IMR-90 (cell line): ENCODE results near the gene NR2C1. TPM values are rescaled to one million over a fixed set of nuclear protein-coding genes. Genes with fewer than 3 reads are reported as not detected.

Experiments used
- ATAC-seq: fragments of 200-7000 bp; cut with Tn5 transposase; 2 replicates; pipeline ENCODE4 v1.9.1; 2020; ENCODE audit warnings: low read depth, mild to moderate bottlenecking, moderate library complexity
- BruUV-seq: library from RNA; stranded (reverse); fragments of 400-500 nt; replicated peaks from 2 replicates; lab custom pipeline; 2021; lab: Mats Ljungman, UMichigan
- CTCF ChIA-PET: fragments of 300-600 bp; formaldehyde crosslinking; extraction: SDS; loops from one replicate; lab custom pipeline; 2021; ENCODE audit warnings: antibody characterized with exemption; lab: Yijun Ruan, JAX
- POLR2A ChIA-PET: fragments of 300-600 bp; sonication (Branson Sonifier 250); formaldehyde crosslinking; loops from one replicate; lab custom pipeline; 2022; ENCODE audit warnings: antibody characterized with exemption; ENCODE audit not compliant: unreplicated experiment; lab: Charles Lee
- DNase-seq: peaks from one replicate; pipeline ENCODE4 v3.0.0; 2013
- H2AFZ ChIP-seq: replicated peaks from 2 replicates; pipeline ENCODE3; 2013; ENCODE audit warnings: low read length, mild to moderate bottlenecking; ENCODE audit not compliant: poor library complexity
- H2AK5ac ChIP-seq: 2 replicates; pipeline ENCODE4 v1.6.1; 2013; ENCODE audit warnings: low read depth, low read length, inconsistent platforms
- H2AK9ac ChIP-seq: replicated peaks from 2 replicates; pipeline ENCODE3; 2013; ENCODE audit warnings: mild to moderate bottlenecking, low read depth, low read length, moderate library complexity; ENCODE audit not compliant: poor library complexity
- H2BK120ac ChIP-seq: 2 replicates; pipeline ENCODE4 v1.6.1; 2013; ENCODE audit warnings: low read depth, low read length, inconsistent platforms
- H2BK15ac ChIP-seq: 3 replicates; pipeline ENCODE4 v1.6.1; 2013; ENCODE audit warnings: low read depth, low read length, inconsistent platforms
- H2BK20ac ChIP-seq: 2 replicates; pipeline ENCODE4 v1.6.1; 2013; ENCODE audit warnings: low read depth, mild to moderate bottlenecking, inconsistent platforms, low read length, moderate library complexity
- H2BK5ac ChIP-seq: 2 replicates; pipeline ENCODE4 v1.6.1; 2013; ENCODE audit warnings: mild to moderate bottlenecking, low read depth, low read length, inconsistent platforms; ENCODE audit not compliant: poor library complexity, severe bottlenecking
- H3K14ac ChIP-seq: replicated peaks from 2 replicates; pipeline ENCODE4 v1.6.1; 2013; ENCODE audit warnings: low read depth, low read length, inconsistent platforms
- H3K18ac ChIP-seq: 2 replicates; pipeline ENCODE4 v1.6.1; 2013; ENCODE audit warnings: low read depth, low read length, control low read depth
- H3K23ac ChIP-seq: 2 replicates; pipeline ENCODE4 v1.6.1; 2013; ENCODE audit warnings: low read depth, low read length, inconsistent platforms
- H3K27ac ChIP-seq: 2 replicates; pipeline ENCODE4 v1.5.1; 2013; ENCODE audit warnings: mild to moderate bottlenecking, control low read depth, low read length; ENCODE audit not compliant: insufficient read depth
- H3K27me3 ChIP-seq: 2 replicates; pipeline ENCODE4 v1.6.1; 2013; ENCODE audit warnings: low read length; ENCODE audit not compliant: control insufficient read depth, insufficient read depth
- H3K36me3 ChIP-seq: 2 replicates; pipeline ENCODE4 v1.6.1; 2013; ENCODE audit warnings: low read length, mixed read lengths; ENCODE audit not compliant: control insufficient read depth, insufficient read depth
- H3K4ac ChIP-seq: 2 replicates; pipeline ENCODE4 v1.6.1; 2013; ENCODE audit warnings: low read depth, low read length, inconsistent platforms
- H3K4me1 ChIP-seq: 2 replicates; pipeline ENCODE4 v1.6.1; 2013; ENCODE audit warnings: low read length, mixed read lengths; ENCODE audit not compliant: control insufficient read depth, insufficient read depth
- H3K4me2 ChIP-seq: 2 replicates; pipeline ENCODE4 v1.6.1; 2013; ENCODE audit warnings: low read depth, mild to moderate bottlenecking, control low read depth, low read length, moderate library complexity
- H3K4me3 ChIP-seq: 2 replicates; pipeline ENCODE4 v1.5.1; 2013; ENCODE audit warnings: low read depth, mild to moderate bottlenecking, control low read depth, low read length, moderate library complexity; ENCODE audit not compliant: insufficient read depth
- H3K56ac ChIP-seq: 2 replicates; pipeline ENCODE4 v1.6.1; 2013; ENCODE audit warnings: low read length, inconsistent platforms; ENCODE audit not compliant: insufficient read depth; ENCODE audit errors: extremely low read depth
- H3K79me1 ChIP-seq, 2 experiments: 2 replicates each; pipeline ENCODE4 v1.6.1; 2013; ENCODE audit warnings: low read length in 2 of 2, inconsistent platforms in 1 of 2, low read depth in 1 of 2
- H3K9ac ChIP-seq: 2 replicates; pipeline ENCODE4 v1.6.1; 2013; ENCODE audit warnings: low read depth, low read length, control low read depth
- H3K9me1 ChIP-seq: 2 replicates; pipeline ENCODE4 v1.6.1; 2013; ENCODE audit warnings: low read length, inconsistent platforms; ENCODE audit not compliant: insufficient read depth
- H3K9me3 ChIP-seq: 2 replicates; pipeline ENCODE4 v1.6.1; 2013; ENCODE audit warnings: low read length; ENCODE audit not compliant: control insufficient read depth, insufficient read depth
- H4K20me1 ChIP-seq: 2 replicates; pipeline ENCODE4 v1.6.1; 2013; ENCODE audit warnings: low read length, inconsistent platforms; ENCODE audit not compliant: insufficient read depth
- H4K5ac ChIP-seq: 2 replicates; pipeline ENCODE4 v1.6.1; 2013; ENCODE audit warnings: mild to moderate bottlenecking, low read depth, low read length, control low read depth
- H4K8ac ChIP-seq, 2 experiments: 2 replicates each; pipeline ENCODE4 v1.6.1; 2013; ENCODE audit warnings: low read depth in 2 of 2, low read length in 2 of 2, control low read depth in 1 of 2, inconsistent platforms in 1 of 2
- H4K91ac ChIP-seq: 2 replicates; pipeline ENCODE4 v1.6.1; 2013; ENCODE audit warnings: low read depth, low read length, inconsistent platforms; ENCODE audit not compliant: insufficient read depth
- BHLHE40 ChIP-seq: fragments of 150-350 bp; IDR thresholded peaks from 2 replicates; pipeline ENCODE4 v1.6.1; 2016; ENCODE audit warnings: mild to moderate bottlenecking, low read depth, low read length
- CEBPB ChIP-seq: IDR thresholded peaks from 2 replicates; pipeline ENCODE4 v1.6.1; 2012; ENCODE audit warnings: low read depth, low read length, improper control_type of control experiment
- FOS ChIP-seq: fragments of 150-350 bp; IDR thresholded peaks from 2 replicates; pipeline ENCODE4 v1.6.1; 2016; ENCODE audit warnings: low read depth, low read length
- MAZ ChIP-seq: IDR thresholded peaks from 2 replicates; pipeline ENCODE4 v1.6.1; 2012; ENCODE audit warnings: low read depth, mild to moderate bottlenecking, low read length, improper control_type of control experiment, moderate library complexity, borderline replicate concordance
- WGBS, 2 experiments: methylation state at CpG; one replicate each; pipeline versions ENCODE4 v1.1.5 to v1.1.7; 2013; ENCODE audit warnings: missing lambda C conversion rate in 2 of 2; ENCODE audit not compliant: insufficient read length in 1 of 2; ENCODE audit errors: extremely low coverage in 2 of 2; 5-methylcytosine and 5-hydroxymethylcytosine counted together
- dilution Hi-C: fragments of 300-500 bp; cut with HindIII; formaldehyde crosslinking; loops from one replicate; pipeline ENCODE4 v1.14.3; 2018; ENCODE audit warnings: low sequenced_read_pairs; ENCODE audit not compliant: unreplicated experiment
- in situ Hi-C: fragments of 300-500 bp; cut with MboI; formaldehyde crosslinking; loops from 3 replicates; pipeline ENCODE4 v1.14.3; 2019; ENCODE audit warnings: low sequenced_read_pairs, inconsistent platforms, mixed read lengths
- intact Hi-C: fragments of 100-400 bp; cut with micrococcal nuclease; formaldehyde crosslinking; loops from 2 replicates; pipeline ENCODE4 v1.10.0; 2022
- polyA plus RNA-seq, 3 experiments: library from polyadenylated mRNA; depleted of rRNA; stranded (reverse); fragments of >200 nt; gene quantifications; 2 replicates each; pipeline ENCODE4 v1.2.3, GENCODE V29; 2012; ENCODE audit warnings: low replicate concordance in 1 of 3
- total RNA-seq: library from RNA; depleted of rRNA; stranded (reverse); fragments of >200 nt; gene quantifications from 2 replicates; pipeline ENCODE4 v1.2.3, GENCODE V29; 2012

Gene NR2C1
- total and polyA plus RNA-seq, 2 of the 4 experiments (the other 2 are of a cell fraction) = 12.7 to 14.1 TPM

DNA sequence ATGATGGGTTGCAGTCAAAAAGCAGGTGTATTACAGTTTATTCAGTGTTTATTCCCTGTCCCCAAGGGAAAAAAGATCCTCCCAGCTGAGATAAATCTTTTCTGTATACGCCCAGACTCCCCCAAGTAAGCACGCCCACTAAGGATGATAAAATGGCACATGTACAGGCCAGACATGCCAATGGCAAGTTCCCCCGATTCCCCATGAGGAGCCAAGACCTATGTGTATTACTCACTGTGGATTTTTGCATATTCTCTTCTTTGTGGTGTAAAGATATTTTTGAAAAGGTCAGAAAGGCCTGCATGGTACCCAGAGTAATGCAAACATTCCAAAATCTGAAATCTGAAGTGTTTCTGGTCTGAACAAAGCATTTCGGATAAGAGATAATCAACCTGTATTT lies 22.2 kb downstream of the NR2C1 start:
- intact Hi-C loops (no loop called here), dilution Hi-C loops (no loop called here), in situ Hi-C loops (no loop called here)
- Histone ChIP-seq H3K23ac (no peak overlapping the region), H3K56ac (no peak overlapping the region; the same call in 1 of the 2 replicates), H2BK120ac (no peak overlapping the region), H3K27me3 (no peaks in the 10 kb centered on the region), H4K91ac (no peak overlapping the region), H2AK9ac (no peak overlapping the region), H3K36me3 (peaks cover 22% of the 10 kb centered on the region), H3K14ac (no peak overlapping the region), H3K9me3 (no peaks in the 10 kb centered on the region), H2BK5ac (no peak overlapping the region), H3K9me1 (no peaks in the 10 kb centered on the region; the same call in 1 of the 2 replicates), H2AK5ac (no peak overlapping the region), H3K79me1 (no peaks in the 10 kb centered on the region), H4K5ac (no peak overlapping the region), H3K18ac (no peak overlapping the region), H3K9ac (no peak overlapping the region), H3K4ac (no peak overlapping the region), H4K20me1 (no peaks in the 10 kb centered on the region), H2BK15ac (no peak overlapping the region), H3K4me1 (no peaks in the 10 kb centered on the region), H2BK20ac (no peak overlapping the region), H3K27ac (no peak overlapping the region), H3K4me2 (no peak overlapping the region), H2AFZ (no peak overlapping the region), H4K8ac (no peak overlapping the region), H3K4me3 (no peak overlapping the region)
- CTCF ChIA-PET = interaction anchor here (0.6 kb wide), 1 partner anchor 217 kb away, joined by 3 read pairs; no protein-coding TSS in a partner anchor
- ATAC-seq = no peak
- no TSS peak for BruUV-seq
- TF ChIP-seq FOS (no peak), BHLHE40 (no peak), MAZ (no peak), CEBPB (no peak)
- peak; percentile 7 for DNase-seq
- POLR2A ChIA-PET = no interaction called here
- no CpG with 5 or more reads among the region's 4 CpGs for WGBS, 2 experiments
